GM13977 (cell line): ENCODE results near the gene ATP13A2.

Experiments used
- DNase-seq: peaks from one replicate; pipeline ENCODE4 v3.0.0; 2012; ENCODE audit warnings: low spot score
- CTCF ChIP-seq: IDR thresholded peaks from 2 replicates; pipeline ENCODE4 v1.5.1; 2012; ENCODE audit warnings: mild to moderate bottlenecking, control low read depth; ENCODE audit not compliant: insufficient read depth; ENCODE audit errors: extremely low read depth, missing control alignments
- in situ Hi-C: fragments of 300-500 bp; cut with MboI; formaldehyde crosslinking; loops from one replicate; pipeline ENCODE4 v1.12.0; 2022; ENCODE audit warnings: low sequenced_read_pairs, low pct_unique_long_range_greater_than_20kb, mixed read lengths, inconsistent platforms; ENCODE audit not compliant: unreplicated experiment

ATP13A2 gene

GRCh38 chr1:16972189-16972895, 39.4 kb downstream of the ATP13A2 start:
- in situ Hi-C loops = loop anchor here (10.0 kb wide), 1 partner anchor 72 kb away; no protein-coding TSS in a partner anchor
- no peak for DNase-seq
- TF ChIP-seq CTCF = no peak

- no peak for DNase-seq
- in situ Hi-C loops = loop anchor here (10.0 kb wide), 1 partner anchor 73 kb away; no protein-coding TSS in a partner anchor
- TF ChIP-seq CTCF = no peak
These were observed 40.2 kb downstream of the ATP13A2 start for GRCh38 chr1:16971341-16972188.

- no peak for TF ChIP-seq CTCF
- DNase-seq = no peak
- in situ Hi-C loops = loop anchor here (10.0 kb wide), 1 partner anchor 74 kb away; no protein-coding TSS in a partner anchor
These were observed 41.4 kb downstream of the ATP13A2 start for GRCh38 chr1:16970132-16970910.

- no peak for DNase-seq
- in situ Hi-C loops = loop anchor here (10.0 kb wide), 1 partner anchor 75 kb away; no protein-coding TSS in a partner anchor
- no peak for TF ChIP-seq CTCF
These were observed 42.1 kb downstream of the ATP13A2 start for GRCh38 chr1:16969651-16970050.

- in situ Hi-C loops = no loop called here
- DNase-seq = no peak
- TF ChIP-seq CTCF = no peak
These were observed 42.6 kb downstream of the ATP13A2 start for GRCh38 chr1:16969057-16969611.

- in situ Hi-C loops = no loop called here
- no peak for TF ChIP-seq CTCF
- no peak for DNase-seq
These were observed 43.4 kb downstream of the ATP13A2 start for GRCh38 chr1:16968372-16968771.
